Measurements from ENCODE around the gene ST6GAL1. TPM values are rescaled to one million over a fixed set of nuclear protein-coding genes. Genes with fewer than 3 reads are reported as not detected.
"Not testable (repeated sequence)": the region's sequence is repeated elsewhere in the genome, so short reads cannot be mapped to it uniquely, and the experiment has no call there.

ST6GAL1 gene
- total and polyA plus RNA-seq, 2 experiments from 2014 or later: 64.3 to 123 TPM

DNA sequence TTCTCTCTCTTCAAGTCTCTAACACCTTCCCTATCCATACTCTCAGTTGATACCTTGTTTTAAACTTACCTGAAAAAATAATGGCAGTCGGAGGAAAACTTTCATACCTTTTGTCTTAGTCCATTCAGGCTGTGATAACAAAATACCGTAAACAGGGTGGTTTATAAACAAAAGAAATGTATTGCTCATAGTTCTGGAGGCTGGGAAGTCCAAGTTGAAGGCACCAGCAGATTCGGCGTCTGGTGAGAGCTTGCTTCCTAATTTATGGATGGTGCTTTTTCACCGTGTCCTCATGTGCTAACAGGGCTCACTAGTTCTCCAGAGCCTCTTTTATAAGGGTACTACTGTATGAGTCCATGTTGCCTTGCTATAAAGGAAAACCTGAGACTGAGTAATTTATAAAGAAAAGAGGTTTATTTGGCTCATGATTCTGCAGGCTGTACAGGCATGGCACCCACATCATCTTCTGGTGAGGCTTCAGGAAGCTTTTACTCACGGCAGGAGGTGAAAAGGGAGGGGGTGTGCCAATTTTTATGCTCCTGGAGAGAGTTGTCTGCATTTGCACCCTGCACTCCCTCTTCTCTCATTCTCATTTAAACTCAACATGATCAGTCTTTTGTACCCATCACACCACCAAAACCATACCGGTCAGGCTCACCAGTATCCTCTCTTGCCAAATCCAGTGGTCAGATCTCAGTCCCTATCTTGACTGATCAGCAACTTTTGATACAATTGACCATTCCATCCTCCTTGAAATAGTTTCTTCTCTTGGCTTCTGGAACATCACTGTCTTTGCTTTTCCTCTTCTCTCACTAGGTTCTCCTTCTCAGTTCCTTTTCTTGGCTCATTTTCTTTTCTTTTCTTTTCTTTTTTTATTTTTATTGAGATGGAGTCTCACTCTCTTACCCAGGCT lies 21.6 kb downstream of the ST6GAL1 start:
- DNase-seq (ENCODE audit: low read depth in 1 of 2, low spot score in 1 of 2): no peak
- H3K4me1 ChIP-seq (ENCODE audit: low read depth): peaks cover 47% of the 10 kb centered on the region
- H3K36me3 ChIP-seq: no peaks in the 10 kb centered on the region
- no peaks in the 10 kb centered on the region for H3K27me3 ChIP-seq
- no peak overlapping the region for H3K4me3 ChIP-seq
- no peak overlapping the region for H3K27ac ChIP-seq
- TF ChIP-seq, protein P1, sequence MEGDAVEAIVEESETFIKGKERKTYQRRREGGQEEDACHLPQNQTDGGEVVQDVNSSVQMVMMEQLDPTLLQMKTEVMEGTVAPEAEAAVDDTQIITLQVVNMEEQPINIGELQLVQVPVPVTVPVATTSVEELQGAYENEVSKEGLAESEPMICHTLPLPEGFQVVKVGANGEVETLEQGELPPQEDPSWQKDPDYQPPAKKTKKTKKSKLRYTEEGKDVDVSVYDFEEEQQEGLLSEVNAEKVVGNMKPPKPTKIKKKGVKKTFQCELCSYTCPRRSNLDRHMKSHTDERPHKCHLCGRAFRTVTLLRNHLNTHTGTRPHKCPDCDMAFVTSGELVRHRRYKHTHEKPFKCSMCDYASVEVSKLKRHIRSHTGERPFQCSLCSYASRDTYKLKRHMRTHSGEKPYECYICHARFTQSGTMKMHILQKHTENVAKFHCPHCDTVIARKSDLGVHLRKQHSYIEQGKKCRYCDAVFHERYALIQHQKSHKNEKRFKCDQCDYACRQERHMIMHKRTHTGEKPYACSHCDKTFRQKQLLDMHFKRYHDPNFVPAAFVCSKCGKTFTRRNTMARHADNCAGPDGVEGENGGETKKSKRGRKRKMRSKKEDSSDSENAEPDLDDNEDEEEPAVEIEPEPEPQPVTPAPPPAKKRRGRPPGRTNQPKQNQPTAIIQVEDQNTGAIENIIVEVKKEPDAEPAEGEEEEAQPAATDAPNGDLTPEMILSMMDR (IDR thresholded peaks at IDR 0.05; ENCODE audit: low read depth, low read length): no peak
- no peaks in the 10 kb centered on the region for H3K9me3 ChIP-seq (ENCODE audit: low read depth)

DNA sequence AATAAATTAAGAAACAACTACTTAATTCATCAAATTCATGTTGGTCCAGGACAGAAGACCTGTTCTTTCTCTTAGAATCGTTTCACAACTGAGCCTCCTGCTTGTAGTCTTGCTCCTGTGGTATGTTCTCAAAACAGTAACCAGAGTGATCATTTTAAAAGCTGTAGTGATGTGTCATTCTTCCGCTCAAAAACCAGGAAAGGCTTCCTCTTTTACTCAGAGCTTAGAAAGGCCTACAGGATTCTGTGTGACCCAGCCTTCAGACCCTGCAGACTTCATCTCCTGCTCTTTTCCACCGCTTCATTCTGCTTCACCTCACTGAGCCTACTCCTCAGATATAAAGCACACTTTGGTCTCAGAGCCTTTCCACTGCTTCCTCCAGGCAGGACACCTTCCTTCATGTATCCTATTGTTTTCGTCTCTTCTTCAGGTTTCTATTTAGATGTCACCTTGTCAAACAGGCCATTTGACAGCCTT lies 22.7 kb downstream of the ST6GAL1 start:
- no peaks in the 10 kb centered on the region for H3K36me3 ChIP-seq
- H3K4me3 ChIP-seq: no peak overlapping the region
- TF ChIP-seq, protein P1 (IDR thresholded peaks at IDR 0.05; ENCODE audit: low read depth, low read length): no peak
- DNase-seq (ENCODE audit: low read depth in 1 of 2, low spot score in 1 of 2): peak in 1 of 2 donors; percentile 53
- no peaks in the 10 kb centered on the region for H3K9me3 ChIP-seq (ENCODE audit: low read depth)
- H3K4me1 ChIP-seq (ENCODE audit: low read depth): peaks cover 36% of the 10 kb centered on the region
- H3K27ac ChIP-seq: peak overlapping the region; percentile 52
- H3K27me3 ChIP-seq: no peaks in the 10 kb centered on the region

DNA sequence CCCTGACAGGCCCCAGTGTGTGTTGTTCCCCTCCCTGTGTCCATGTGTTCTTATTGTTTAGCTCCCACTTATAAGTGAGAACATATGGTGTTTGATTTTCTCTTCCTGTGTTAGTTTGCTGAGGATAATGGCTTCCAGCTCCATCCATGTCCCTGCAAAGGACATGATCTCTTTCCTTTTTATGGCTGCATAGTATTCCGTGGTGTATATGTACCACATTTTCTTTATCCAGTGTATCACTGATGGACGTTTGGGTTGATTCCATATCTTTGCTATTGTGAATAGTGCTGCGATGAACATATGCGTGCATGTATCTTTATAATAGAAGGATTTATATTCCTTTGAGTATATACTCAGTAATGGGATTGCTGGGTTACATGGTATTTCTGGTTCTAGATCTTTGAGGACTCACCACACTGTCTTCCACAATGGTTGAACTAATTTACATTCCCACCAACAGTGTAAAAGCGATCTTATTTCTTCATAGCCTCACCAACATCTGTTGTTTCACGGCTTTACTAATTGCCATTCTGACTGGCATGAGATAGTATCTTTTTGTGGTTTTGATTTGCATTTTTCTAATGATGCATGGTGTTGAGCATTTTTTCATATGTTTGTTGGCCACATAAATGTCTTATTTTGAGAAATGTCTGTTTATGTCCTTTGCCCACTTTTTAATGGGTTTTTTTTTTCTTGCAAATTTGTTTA lies 23.8 kb downstream of the ST6GAL1 start:
- H3K27me3 ChIP-seq; DNase-seq (ENCODE audit: low read depth in 1 of 2, low spot score in 1 of 2); H3K27ac ChIP-seq; H3K9me3 ChIP-seq (ENCODE audit: low read depth); H3K36me3 ChIP-seq; H3K4me3 ChIP-seq: not testable (repeated sequence)
- peaks cover 28% of the 10 kb centered on the region for H3K4me1 ChIP-seq (ENCODE audit: low read depth)

DNA sequence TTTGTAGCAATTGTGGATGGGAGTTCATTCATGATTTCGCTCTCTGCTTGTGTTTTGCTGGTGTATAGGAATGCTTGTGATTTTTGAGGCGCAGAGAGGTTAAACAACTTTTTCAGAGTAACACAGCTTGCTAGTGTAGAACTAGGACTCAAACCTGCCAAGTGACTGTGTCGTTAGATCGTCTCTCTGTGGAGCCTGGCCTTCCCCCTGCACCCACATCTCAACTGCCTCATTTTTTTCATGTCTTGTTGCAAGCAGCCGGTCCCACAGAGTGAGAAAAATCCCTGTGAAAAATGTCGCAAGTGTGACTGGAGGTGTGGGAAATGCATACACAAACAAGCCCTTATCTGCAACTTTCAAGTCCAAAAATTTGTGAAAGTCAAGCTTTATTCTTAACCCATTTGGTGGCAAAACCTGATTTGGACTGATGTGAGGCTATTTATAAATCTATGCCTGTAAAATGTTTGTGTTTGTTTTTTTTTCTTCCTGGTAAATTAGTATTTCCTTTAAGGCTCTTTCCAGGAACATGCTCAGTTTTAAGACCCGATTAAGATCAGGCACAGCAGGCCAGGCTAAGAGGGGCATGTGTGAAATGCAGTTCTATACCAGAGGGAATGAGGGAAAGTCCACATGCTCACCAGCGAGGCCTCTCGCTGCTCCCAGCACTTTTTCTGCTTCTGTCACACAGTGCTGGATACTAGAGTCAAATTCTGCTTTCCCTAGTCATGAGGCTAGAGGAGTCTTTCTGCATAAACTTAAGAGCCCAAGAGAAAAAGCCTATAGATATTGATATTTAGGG lies 25.8 kb downstream of the ST6GAL1 start:
- TF ChIP-seq, protein P1 (IDR thresholded peaks at IDR 0.05; ENCODE audit: low read depth, low read length): no peak
- no peaks in the 10 kb centered on the region for H3K9me3 ChIP-seq (ENCODE audit: low read depth)
- H3K27me3 ChIP-seq: no peaks in the 10 kb centered on the region
- H3K4me1 ChIP-seq (ENCODE audit: low read depth): peaks cover 20% of the 10 kb centered on the region
- H3K36me3 ChIP-seq: no peaks in the 10 kb centered on the region
- peak overlapping the region; percentile 76 for H3K27ac ChIP-seq
- no peak overlapping the region for H3K4me3 ChIP-seq
- peak in 1 of 2 donors; percentile 29 for DNase-seq (ENCODE audit: low read depth in 1 of 2, low spot score in 1 of 2)

DNA sequence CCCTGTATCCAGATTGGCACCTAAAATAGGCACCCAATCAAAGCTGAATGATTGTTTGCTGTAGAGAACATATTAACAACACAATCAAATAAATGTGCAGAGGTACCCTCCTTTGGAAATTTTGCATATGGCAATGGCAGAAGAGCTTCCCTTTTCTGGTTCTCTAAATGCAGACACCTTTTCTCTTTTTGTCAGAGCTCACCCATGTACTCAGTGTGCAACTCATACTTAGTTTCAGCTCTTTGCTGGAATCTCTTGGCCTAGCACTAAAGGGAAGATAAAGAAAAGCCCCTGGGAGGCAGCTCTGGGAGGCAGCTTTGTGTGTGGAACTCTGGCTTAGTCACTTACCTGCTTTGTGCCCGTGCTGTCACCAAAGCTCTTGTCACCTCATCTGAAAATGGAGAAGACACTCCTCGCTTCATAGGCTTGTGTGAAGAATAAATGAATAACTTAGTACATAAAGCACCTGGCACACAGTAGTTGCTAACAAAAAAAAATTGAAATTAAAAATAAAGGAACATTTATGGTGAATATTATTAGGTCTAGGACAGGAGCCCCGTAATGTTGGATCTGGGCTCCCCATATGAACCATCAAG lies 28.8 kb downstream of the ST6GAL1 start:
- Histone ChIP-seq H3K27ac (peak overlapping the region; percentile 33), H3K27me3 (no peaks in the 10 kb centered on the region), H3K4me3 (no peak overlapping the region), H3K4me1 (ENCODE audit: low read depth) (peaks cover 20% of the 10 kb centered on the region), H3K9me3 (ENCODE audit: low read depth) (no peaks in the 10 kb centered on the region), H3K36me3 (peaks cover 5% of the 10 kb centered on the region)
- no peak for DNase-seq (ENCODE audit: low read depth in 1 of 2, low spot score in 1 of 2)
- TF ChIP-seq, protein P1 (IDR thresholded peaks at IDR 0.05; ENCODE audit: low read depth, low read length): no peak
